NCI-H2107 (cell line): ENCODE measurements around the gene PRKX.
"Not testable (repeated sequence)": the region's sequence is repeated elsewhere in the genome, so short reads cannot be mapped to it uniquely, and the experiment has no call there.

Experiments
- DNase-seq: peaks from one replicate; lab custom pipeline; 2025; lab: John Stamatoyannopoulos, UW

The PRKX gene

GRCh38 chrX:3653111-3653510 lies 60.3 kb downstream of the PRKX start:
- DNase-seq = no peak

DNA sequence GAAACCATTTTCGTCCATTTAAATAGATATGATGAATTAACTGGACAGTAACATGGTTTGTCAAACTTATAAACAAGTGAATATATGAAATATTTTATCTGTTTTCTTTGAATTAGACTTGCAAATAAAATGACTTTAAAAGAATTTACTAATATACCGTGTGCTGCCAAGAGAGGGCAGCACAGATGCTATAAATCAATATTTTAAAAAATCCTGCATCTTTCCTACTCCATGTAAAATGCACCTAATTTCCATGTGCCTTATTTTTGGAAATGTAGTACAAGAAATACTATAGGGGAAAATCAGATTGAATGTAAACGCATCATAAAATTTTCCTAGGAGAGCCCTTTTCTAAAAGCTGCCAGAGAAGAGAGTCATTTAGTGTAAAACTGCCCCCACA lies 62.2 kb downstream of the PRKX start:
- DNase-seq = no peak

- DNase-seq = no peak
Observed at GRCh38 chrX:3648084-3648483, 65.4 kb downstream of the PRKX start.

DNA sequence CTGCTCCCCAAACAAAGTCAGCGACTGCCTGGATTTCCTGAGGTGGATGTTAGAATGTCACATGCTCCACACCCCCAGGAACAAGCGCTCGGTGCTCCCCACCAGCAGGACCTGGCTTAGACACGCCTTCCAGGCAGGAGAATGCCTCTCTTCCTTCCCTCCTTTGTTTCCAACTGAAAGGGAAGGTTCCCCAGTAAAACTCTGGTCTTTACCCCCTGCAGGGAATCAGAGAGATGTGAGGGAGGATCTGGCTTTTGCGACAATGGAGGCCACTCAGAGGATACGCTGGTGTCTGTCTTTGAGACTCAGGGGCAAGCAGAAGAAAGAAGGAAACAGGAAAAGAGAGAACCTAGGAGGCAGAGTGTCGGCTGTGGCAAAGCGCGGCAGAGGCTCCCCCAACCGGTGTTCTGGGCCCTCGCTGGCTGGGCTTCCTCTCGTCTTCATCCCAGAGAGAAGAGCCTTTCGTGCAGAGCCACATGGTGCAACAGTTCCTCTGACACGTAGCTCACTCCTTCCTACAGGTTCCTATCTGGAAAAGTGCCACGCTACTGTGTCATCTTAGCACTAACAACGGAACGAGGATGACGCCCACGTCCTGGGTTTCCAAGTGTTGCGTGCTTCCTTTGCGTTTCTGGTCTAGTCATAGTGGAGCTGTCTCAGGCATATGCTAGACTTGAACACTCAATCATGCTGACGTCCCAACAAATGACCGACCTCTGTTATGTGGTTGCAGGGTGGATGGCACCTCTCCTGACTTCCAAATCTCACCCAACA lies 73.4 kb downstream of the PRKX start:
- not testable (repeated sequence) for DNase-seq

DNA sequence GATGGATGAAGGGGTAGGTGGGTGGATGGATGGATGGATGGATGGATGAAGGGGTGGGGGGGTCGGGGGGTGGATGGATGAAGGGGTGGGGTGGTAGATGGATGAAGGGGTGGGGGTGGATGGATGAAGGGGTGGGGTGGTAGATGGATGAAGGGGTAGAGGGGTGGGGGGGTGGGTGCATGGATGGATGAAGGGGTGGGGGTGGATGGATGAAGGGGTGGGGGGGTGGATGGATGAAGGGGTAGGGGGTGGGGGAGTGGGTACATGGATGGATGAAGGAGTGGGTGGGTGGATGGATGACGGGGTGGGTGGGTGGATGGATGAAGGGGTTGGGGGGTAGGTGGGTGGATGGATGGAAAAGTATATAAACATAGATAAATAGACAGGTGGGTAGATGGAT lies 74.2 kb downstream of the PRKX start:
- no peak for DNase-seq

- peak; percentile 2 for DNase-seq
Observed at GRCh38 chrX:3638280-3638873, 75.1 kb downstream of the PRKX start.

GRCh38 chrX:3636803-3637202 lies 76.6 kb downstream of the PRKX start:
- DNase-seq = no peak

GRCh38 chrX:3631196-3631595 lies 82.3 kb downstream of the PRKX start:
- DNase-seq = no peak

- DNase-seq = no peak
Observed at GRCh38 chrX:3627594-3627993, 85.9 kb downstream of the PRKX start.

- DNase-seq = no peak
Observed at GRCh38 chrX:3621414-3621813, 92.0 kb downstream of the PRKX start.

DNA sequence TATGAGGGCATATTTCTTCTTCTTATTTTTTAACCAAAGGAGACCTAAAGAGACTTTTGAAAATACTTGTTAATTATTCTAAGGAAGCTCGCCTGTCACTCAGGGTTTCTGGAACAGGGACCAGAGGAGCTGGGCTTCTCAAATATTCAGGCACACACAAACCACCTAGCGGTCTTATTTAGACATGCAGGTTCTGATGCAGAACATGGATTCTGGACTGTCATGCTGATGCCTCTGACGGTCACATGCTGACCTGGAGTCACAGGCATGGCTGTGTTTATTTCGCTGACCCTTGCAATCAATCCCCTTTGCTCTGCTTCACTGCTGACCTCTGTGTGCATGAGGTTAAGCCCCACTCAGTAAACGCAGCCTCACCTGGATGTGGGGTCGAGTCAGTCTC lies 101.7 kb downstream of the PRKX start:
- DNase-seq = not testable (repeated sequence)

DNA sequence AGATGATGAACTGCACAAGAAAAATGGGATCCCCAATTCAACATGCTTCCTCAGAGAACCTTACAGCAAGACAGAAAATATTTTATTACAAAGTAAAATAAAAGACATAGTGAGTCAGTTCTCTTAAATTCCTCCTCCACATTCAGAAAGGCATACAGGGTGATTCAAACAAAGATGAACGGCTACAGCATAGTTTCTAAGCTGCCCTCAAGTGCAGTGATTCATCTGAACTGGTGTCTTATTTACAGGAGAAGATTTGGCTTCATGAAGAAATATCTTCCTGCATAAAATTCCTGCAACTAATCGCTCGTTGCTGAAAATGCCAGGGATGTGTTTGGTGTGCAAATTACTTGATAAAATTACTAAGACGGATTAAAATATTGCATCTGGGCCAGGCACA lies 103.6 kb downstream of the PRKX start:
- no peak for DNase-seq

DNA sequence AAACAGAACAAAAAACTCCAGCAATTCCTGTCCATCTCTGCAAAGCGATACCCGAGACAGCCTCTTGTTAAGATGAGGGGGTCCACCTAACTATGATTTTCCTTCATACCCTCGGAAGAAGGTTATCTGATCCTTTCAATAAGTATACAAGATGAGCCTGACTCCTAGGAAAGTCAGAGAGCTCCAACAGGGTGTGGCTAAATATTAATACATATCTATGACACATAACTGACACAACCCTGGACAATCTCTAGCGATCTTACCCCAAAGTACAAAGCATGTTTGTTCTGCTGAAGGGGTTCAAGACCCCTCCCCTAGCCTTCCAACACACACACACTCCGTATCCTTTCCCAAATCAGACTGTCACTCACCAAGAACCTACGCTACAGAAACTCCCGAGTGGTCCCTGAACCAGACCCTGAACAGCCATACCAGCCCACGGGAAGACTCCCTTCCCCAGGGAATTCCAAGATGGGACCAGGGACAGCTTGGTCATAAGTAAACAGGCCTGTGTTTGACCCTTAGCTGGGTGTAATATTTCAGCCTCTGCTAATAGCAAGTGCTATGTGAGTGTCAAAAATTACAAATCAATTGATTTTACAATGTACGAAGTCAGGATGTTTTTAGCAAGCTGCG lies 110.3 kb downstream of the PRKX start:
- DNase-seq = no peak

GRCh38 chrX:3599802-3600430 lies 113.5 kb downstream of the PRKX start:
- no peak for DNase-seq

- no peak for DNase-seq
Observed at GRCh38 chrX:3598709-3599108, 114.7 kb downstream of the PRKX start.

- no peak for DNase-seq
Observed at GRCh38 chrX:3598046-3598605, 115.3 kb downstream of the PRKX start.

- DNase-seq = no peak
Observed at GRCh38 chrX:3592184-3592583, 121.3 kb downstream of the PRKX start.

DNA sequence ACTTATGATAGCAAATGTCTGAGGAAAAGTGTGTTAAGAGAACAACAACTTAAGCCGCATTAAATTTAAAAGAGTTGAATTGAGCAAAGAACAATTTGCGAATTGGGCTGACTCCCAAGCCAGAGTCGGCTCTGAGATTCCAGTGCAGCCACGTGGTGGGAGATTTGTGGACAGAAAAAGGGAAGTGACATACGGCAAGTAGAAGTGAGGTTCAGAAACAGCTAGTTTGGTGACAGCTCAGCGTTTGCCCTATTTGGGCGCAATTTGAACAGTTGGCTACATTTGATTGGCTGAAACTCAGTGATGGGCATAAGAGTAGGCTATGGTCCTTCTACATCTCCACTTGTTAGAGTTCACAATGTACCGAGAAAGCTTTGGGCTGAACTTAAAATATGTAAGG lies 124.0 kb downstream of the PRKX start:
- no peak for DNase-seq

DNA sequence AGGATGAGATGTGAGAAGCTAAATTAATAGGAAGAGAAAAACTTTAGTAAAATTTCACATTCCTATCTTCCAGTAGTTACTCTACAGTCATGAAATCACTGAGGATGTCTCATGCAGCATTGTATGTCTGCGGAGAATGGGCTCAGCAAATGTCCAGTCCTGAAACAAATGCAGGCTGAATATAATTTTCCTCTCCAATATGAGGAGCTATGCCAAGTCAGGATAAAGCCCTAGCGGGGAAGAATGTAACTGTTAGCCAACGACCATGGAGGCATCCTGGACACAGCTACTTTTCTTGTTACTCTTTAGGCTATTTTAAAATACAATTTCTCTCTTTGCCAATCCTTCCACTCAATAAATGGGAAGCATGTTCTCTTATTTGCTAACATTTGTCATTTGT lies 127.7 kb downstream of the PRKX start:
- DNase-seq = no peak

DNA sequence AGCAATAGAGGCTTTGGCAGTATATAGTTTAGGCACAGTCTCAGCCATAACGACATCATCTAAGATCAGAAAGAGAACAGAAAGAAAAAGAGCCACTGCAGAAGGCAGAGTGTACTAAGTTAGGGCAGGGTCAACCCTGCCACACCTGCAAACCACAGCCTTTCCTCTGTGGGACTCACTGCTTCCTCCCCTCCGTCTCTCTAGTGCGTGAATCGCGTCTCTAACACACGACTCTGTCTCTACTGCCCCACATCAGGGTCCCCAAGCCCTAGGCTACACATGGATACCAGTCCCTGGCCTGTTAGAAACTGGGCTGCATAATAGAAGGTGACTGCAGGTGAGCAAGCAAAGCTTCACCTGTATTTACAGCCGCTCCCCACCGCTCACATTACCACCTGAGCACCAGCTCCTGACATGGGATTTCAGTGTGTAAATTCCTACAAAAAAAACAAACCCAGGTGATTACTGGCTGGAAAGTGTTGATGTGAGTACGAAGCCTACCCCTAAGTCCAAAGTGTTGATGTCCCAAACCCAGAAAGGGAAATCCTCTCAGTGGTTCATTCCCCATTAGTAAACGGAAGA lies 128.9 kb downstream of the PRKX start:
- no peak for DNase-seq

DNA sequence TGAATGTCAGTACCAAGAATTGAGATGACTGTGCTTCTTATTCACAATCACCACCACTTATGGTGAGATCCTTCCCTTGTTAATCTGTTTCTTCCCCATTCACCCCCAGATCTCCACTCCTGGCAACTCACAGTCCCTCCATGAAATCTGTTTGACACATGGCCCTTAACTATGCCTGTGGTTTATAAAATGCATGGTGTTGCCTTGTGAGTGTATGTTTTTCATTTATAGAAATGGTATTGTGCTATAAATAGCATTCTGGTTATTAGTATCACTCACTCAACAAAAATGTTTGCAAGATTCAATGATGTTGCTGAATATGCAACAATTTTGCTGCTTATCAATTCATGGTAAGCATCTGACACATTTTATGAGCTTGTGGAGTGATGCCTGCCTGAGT lies 131.0 kb downstream of the PRKX start:
- DNase-seq = no peak

GRCh38 chrX:3581609-3582108 lies 131.8 kb downstream of the PRKX start:
- no peak for DNase-seq
